PC-9 (cell line): ENCODE measurements around the gene CDC5L. TPM values are rescaled to one million over a fixed set of nuclear protein-coding genes. Genes with fewer than 3 reads are reported as not detected.

Experiments used
- BruUV-seq: library from RNA; stranded (reverse); fragments of 400-500 nt; replicated peaks from 2 replicates; lab custom pipeline; 2021; lab: Mats Ljungman, UMichigan
- CTCF ChIA-PET: fragments of 300-600 bp; sonication (Branson Sonifier 250); formaldehyde crosslinking; loops from one replicate; lab custom pipeline; 2022; ENCODE audit warnings: antibody characterized with exemption; lab: Charles Lee
- POLR2A ChIA-PET: fragments of 300-600 bp; sonication (Branson Sonifier 250); formaldehyde crosslinking; loops from one replicate; lab custom pipeline; 2022; ENCODE audit warnings: antibody characterized with exemption; ENCODE audit not compliant: unreplicated experiment; lab: Charles Lee
- DNase-seq, 2 experiments: peaks; one replicate each; pipeline versions ENCODE4 v3.0.0 to v3.0.0-alpha.2; 2015 to 2022; ENCODE audit warnings: mixed read lengths in 1 of 2
- H2AFZ ChIP-seq: fragments of 200-600 bp; sonication (generic); 2 replicates; pipeline ENCODE4 v1.8.1; 2017; ENCODE audit warnings: antibody characterized with exemption
- H3F3A ChIP-seq: fragments of 200-600 bp; sonication (generic); 2 replicates; pipeline ENCODE4 v1.8.1; 2017; ENCODE audit warnings: antibody characterized with exemption, mild to moderate bottlenecking, low read depth; ENCODE audit not compliant: insufficient read depth
- H3K27ac ChIP-seq: fragments of 200-600 bp; sonication (generic); 2 replicates; pipeline ENCODE4 v1.6.1; 2016; ENCODE audit warnings: mixed run types
- H3K27me3 ChIP-seq: fragments of 200-600 bp; sonication (generic); 2 replicates; pipeline ENCODE4 v1.6.1; 2016; ENCODE audit warnings: low read depth, mixed run types; ENCODE audit not compliant: insufficient read depth
- H3K36me3 ChIP-seq: fragments of 200-600 bp; sonication (generic); 2 replicates; pipeline ENCODE4 v1.6.1; 2016; ENCODE audit warnings: low read depth, mixed run types
- H3K4me1 ChIP-seq: fragments of 200-600 bp; sonication (generic); replicated peaks from 2 replicates; pipeline ENCODE4 v1.6.1; 2016; ENCODE audit warnings: mixed run types; ENCODE audit not compliant: insufficient read depth
- H3K4me2 ChIP-seq: fragments of 200-600 bp; sonication (generic); 2 replicates; pipeline ENCODE4 v1.6.1; 2017; ENCODE audit warnings: mixed run types
- H3K4me3 ChIP-seq: fragments of 200-600 bp; sonication (generic); 2 replicates; pipeline ENCODE4 v1.6.1; 2016; ENCODE audit warnings: mixed run types
- H3K79me2 ChIP-seq: fragments of 200-600 bp; sonication (generic); 2 replicates; pipeline ENCODE4 v1.6.1; 2017; ENCODE audit warnings: low read depth, mixed run types
- H3K9me2 ChIP-seq: fragments of 200-600 bp; sonication (generic); 2 replicates; pipeline ENCODE4 v1.8.1; 2017; ENCODE audit warnings: mild to moderate bottlenecking; ENCODE audit not compliant: insufficient read depth
- H3K9me3 ChIP-seq: fragments of 200-600 bp; sonication (generic); 2 replicates; pipeline ENCODE4 v1.8.1; 2016; ENCODE audit warnings: low read depth; ENCODE audit not compliant: insufficient read depth
- H4K20me1 ChIP-seq: fragments of 200-600 bp; sonication (generic); 2 replicates; pipeline ENCODE4 v1.8.1; 2017; ENCODE audit not compliant: insufficient read depth
- CTCF ChIP-seq: fragments of 200-600 bp; sonication (generic); conservative IDR thresholded peaks from 2 replicates; pipeline ENCODE4 v1.6.1; 2017; ENCODE audit warnings: mixed run types, antibody characterized with exemption, mild to moderate bottlenecking, moderate library complexity
- EZH2 ChIP-seq: fragments of 200-600 bp; sonication (generic); IDR thresholded peaks from 2 replicates; pipeline ENCODE4 v1.8.0; 2017; ENCODE audit warnings: antibody characterized with exemption, low read depth
- intact Hi-C: fragments of 100-400 bp; cut with micrococcal nuclease; formaldehyde crosslinking; loops from one replicate; pipeline ENCODE4 v1.10.0; 2022; ENCODE audit not compliant: unreplicated experiment
- total RNA-seq: library from RNA; stranded (reverse); gene quantifications from 2 replicates; pipeline ENCODE4 v1.2.3, GENCODE V29; 2021

The CDC5L gene
- total RNA-seq, 1 experiment from 2014 or later: 24.0 TPM

GRCh38 chr6:44390158-44390683 is 2.7 kb downstream of the CDC5L start:
- Histone ChIP-seq H3K9me2 (no peaks in the 10 kb centered on the region), H3K79me2 (peaks cover 40% of the 10 kb centered on the region), H4K20me1 (peaks cover 28% of the 10 kb centered on the region), H2AFZ (no peak overlapping the region), H3K4me3 (no peak overlapping the region), H3K9me3 (no peaks in the 10 kb centered on the region), H3K4me1 (peaks cover 20% of the 10 kb centered on the region), H3K27me3 (no peaks in the 10 kb centered on the region), H3K4me2 (no peak overlapping the region), H3K36me3 (peaks cover 18% of the 10 kb centered on the region), H3K27ac (no peak overlapping the region), H3F3A (no peaks in the 10 kb centered on the region)
- intact Hi-C loops: no loop called here
- no TSS peak for BruUV-seq
- ChIA-PET CTCF (no interaction called here), POLR2A (no interaction called here)
- DNase-seq: no peak
- no peak for TF ChIP-seq CTCF
- TF ChIP-seq EZH2: no peak

GRCh38 chr6:44395501-44395900 is 8.0 kb downstream of the CDC5L start:
- Histone ChIP-seq H3K4me3 (no peak overlapping the region), H3K79me2 (peaks cover 18% of the 10 kb centered on the region), H3K4me2 (no peak overlapping the region), H3K27ac (no peak overlapping the region), H4K20me1 (peaks cover 39% of the 10 kb centered on the region), H2AFZ (no peak overlapping the region), H3K27me3 (no peaks in the 10 kb centered on the region), H3K9me3 (no peaks in the 10 kb centered on the region), H3K4me1 (no peaks in the 10 kb centered on the region), H3K9me2 (no peaks in the 10 kb centered on the region), H3K36me3 (peaks cover 40% of the 10 kb centered on the region), H3F3A (no peaks in the 10 kb centered on the region)
- BruUV-seq: no TSS peak
- intact Hi-C loops: no loop called here
- CTCF ChIA-PET: no interaction called here
- POLR2A ChIA-PET: interaction anchor here (0.7 kb wide), 1 partner anchor 165 kb away, joined by 6 read pairs; no protein-coding TSS in a partner anchor
- TF ChIP-seq EZH2 (no peak), CTCF (no peak)
- DNase-seq: no peak

- ChIA-PET CTCF (no interaction called here), POLR2A (no interaction called here)
- Histone ChIP-seq H3K27ac (no peak overlapping the region), H3K79me2 (0 out of 2 replicates have a peak, but pooled peaks cover 8% of the 10 kb centered on the region), H3K4me2 (no peak overlapping the region), H3K27me3 (no peaks in the 10 kb centered on the region), H3K9me3 (no peaks in the 10 kb centered on the region), H4K20me1 (peaks cover 34% of the 10 kb centered on the region), H3F3A (no peaks in the 10 kb centered on the region), H3K4me1 (no peaks in the 10 kb centered on the region), H3K36me3 (peaks cover 40% of the 10 kb centered on the region), H2AFZ (no peak overlapping the region), H3K4me3 (no peak overlapping the region), H3K9me2 (no peaks in the 10 kb centered on the region)
- no peak for TF ChIP-seq EZH2
- TF ChIP-seq CTCF: no peak
- no peak for DNase-seq
- intact Hi-C loops: no loop called here
- BruUV-seq: no TSS peak
These were observed 9.5 kb downstream of the CDC5L start for GRCh38 chr6:44396968-44397367.
